GM19099 (cell line): ENCODE data around the gene MEGF11.

Source experiments
- POLR2A ChIP-seq: IDR thresholded peaks from 3 replicates; pipeline ENCODE4 v1.6.1; 2011; ENCODE audit warnings: low read depth; ENCODE audit not compliant: insufficient read length; ENCODE audit errors: extremely low read depth

MEGF11 gene

GRCh38 chr15:66099950-66100671 lies 153.4 kb downstream of the MEGF11 start:
- no peak for TF ChIP-seq POLR2A

- TF ChIP-seq POLR2A = no peak
Measured at GRCh38 chr15:66098022-66098363, 155.6 kb downstream of the MEGF11 start.

- no peak for TF ChIP-seq POLR2A
Measured at GRCh38 chr15:66097151-66098021, 156.2 kb downstream of the MEGF11 start.

GRCh38 chr15:66096688-66097058 lies 156.9 kb downstream of the MEGF11 start:
- no peak for TF ChIP-seq POLR2A

- no peak for TF ChIP-seq POLR2A
Measured at GRCh38 chr15:66095871-66096687, 157.5 kb downstream of the MEGF11 start.

GRCh38 chr15:66094331-66094730 lies 159.2 kb downstream of the MEGF11 start:
- TF ChIP-seq POLR2A = no peak

- no peak for TF ChIP-seq POLR2A
Measured at GRCh38 chr15:66092053-66093016, 161.2 kb downstream of the MEGF11 start.

GRCh38 chr15:66089509-66089908 lies 164.0 kb downstream of the MEGF11 start:
- no peak for TF ChIP-seq POLR2A

GRCh38 chr15:66089049-66089448 lies 164.5 kb downstream of the MEGF11 start:
- TF ChIP-seq POLR2A = no peak

- TF ChIP-seq POLR2A = no peak
Measured at GRCh38 chr15:66085128-66085527, 168.4 kb downstream of the MEGF11 start.

GRCh38 chr15:66084704-66085103 lies 168.8 kb downstream of the MEGF11 start:
- no peak for TF ChIP-seq POLR2A

GRCh38 chr15:66080717-66081398 lies 172.7 kb downstream of the MEGF11 start:
- no peak for TF ChIP-seq POLR2A

GRCh38 chr15:66078929-66079275 lies 174.6 kb downstream of the MEGF11 start:
- no peak for TF ChIP-seq POLR2A
